Mucosa of gallbladder (tissue), 1 donor: ENCODE measurements around the gene GARIN3. TPM values are rescaled to one million over a fixed set of nuclear protein-coding genes. Genes with fewer than 3 reads are reported as not detected.
A peak's percentile ranks its signal among the peaks of the same experiment; 100 is the strongest.

ENCODE experiments used
- DNase-seq: peaks from one replicate; pipeline ENCODE4 v3.0.0-alpha.2; 2020; ENCODE audit warnings: low spot score
- total RNA-seq: library from RNA; stranded (reverse); gene quantifications from one replicate; pipeline ENCODE4 v1.2.1, GENCODE V29; 2021
- donor health status: DM: no; HTN: no; CAD: no.

GARIN3 gene
- total RNA-seq, 1 donor from 2014 or later = not detected

GRCh38 chr5:157143127-157143971 lies 22.7 kb downstream of the GARIN3 start:
- peak; percentile 45 for DNase-seq

GRCh38 chr5:157142317-157143126 lies 23.5 kb downstream of the GARIN3 start, which contains the start of gene MED7:
TSS of gene MED7 (minus strand) at chr5:157142865. CDS start at chr5:157139431, 3,434 bp downstream.
- DNase-seq = peak; percentile 97

DNA sequence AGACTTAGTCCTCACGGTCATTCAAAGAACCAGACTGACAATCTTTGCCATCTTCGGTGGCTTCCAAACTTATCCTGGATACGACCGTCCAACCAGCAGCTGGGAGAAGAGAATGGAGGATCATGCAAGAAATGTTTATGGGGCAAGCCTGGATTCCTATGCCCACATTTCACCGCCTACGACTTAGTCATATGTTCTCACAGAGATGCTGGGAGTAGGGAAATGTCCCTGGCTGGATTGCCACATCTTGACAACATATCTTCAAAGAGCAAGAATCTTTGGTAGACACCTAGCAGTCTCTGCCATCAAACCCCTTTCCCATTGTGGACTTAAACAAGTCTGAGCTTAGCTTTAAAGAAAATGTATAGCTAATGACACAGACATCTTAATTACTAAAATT lies 28.4 kb downstream of the GARIN3 start:
- DNase-seq = no peak

- no peak for DNase-seq
Observed at GRCh38 chr5:157132281-157132612, 33.8 kb downstream of the GARIN3 start.

DNA sequence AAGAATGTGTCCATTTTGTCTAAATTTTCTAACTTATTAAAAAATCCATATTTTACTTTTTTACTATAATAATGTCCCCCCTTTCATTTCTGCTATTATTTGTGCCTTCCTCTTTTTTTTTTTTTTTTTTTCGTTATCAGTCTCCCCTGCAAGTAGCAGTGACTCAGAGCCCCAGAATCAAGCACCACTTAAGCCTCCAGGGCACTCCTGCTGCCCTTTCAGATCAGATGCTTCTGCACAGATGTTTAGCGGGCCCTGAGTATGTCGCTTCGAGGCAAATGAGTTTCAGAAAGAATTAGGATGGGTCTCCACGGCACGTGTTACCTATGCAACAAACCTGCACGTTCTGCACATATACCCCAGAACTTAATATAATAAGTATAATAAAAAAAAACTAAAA lies 35.1 kb downstream of the GARIN3 start:
- DNase-seq = no peak

GRCh38 chr5:157121709-157122108 lies 44.4 kb downstream of the GARIN3 start:
- DNase-seq = no peak

DNA sequence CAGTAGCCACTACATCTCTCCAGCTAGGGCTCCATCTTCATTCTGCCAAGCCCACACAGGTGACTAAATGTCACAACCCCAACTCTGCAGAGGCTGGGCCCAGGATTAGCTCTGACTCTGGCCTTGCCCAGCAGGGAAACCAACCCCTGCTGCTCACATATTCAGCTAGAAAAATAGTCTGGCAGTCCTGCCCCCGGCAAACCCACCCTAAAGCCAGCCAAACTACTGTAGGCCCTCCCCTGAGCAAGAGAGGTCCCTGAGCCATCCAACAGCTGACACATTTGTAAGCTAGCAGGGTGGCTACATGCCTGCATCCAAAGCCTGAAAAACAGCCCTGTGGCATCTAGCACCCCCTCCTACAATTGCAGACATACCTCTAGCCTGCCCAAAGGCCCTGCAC lies 46.0 kb downstream of the GARIN3 start:
- DNase-seq = no peak

- no peak for DNase-seq
Observed at GRCh38 chr5:157116483-157116954, 49.5 kb downstream of the GARIN3 start.

DNA sequence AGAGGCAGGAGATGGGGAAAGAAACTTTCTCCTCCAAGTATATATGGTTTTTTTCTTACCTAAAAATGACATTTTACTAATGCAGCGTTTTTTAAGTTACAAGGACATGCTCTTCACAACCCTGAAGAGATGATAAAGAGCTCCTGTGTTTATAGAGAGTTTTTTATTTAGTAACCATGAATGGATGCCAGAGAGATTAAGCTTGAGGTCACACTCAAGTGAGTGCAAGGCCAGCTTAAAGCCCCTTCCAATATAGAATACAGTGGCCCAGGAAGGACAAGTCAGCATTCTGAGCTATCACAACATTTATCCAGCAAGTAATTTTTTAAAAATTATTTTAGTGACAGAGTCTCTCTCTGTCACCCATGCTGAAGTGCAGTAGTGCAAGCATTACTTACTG lies 50.6 kb downstream of the GARIN3 start:
- DNase-seq = no peak

- DNase-seq = no peak
Observed at GRCh38 chr5:157115012-157115411, 51.1 kb downstream of the GARIN3 start.

DNA sequence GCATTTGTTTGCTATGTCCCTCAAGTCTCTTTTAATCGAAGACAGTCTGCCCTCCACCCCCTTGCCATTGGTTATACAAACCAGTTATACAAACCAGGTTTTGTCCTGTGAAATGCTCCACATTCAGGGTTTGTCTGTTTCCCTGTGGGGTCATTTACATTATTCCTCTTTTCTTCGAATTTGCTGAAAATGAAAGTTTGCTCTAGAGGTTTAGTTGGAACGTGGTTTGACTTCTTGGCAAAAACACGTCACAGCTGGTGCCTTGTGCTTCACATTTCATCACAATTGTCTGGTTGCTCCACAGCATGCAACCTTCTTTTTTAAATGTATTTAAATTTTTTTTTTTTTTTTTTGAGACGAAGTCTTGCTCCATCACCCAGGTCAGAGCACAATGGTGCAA lies 53.1 kb downstream of the GARIN3 start:
- no peak for DNase-seq

Other genes with a start within 250 kb of the GARIN3 start
- gene TIMD4, start 203.0 kb downstream of the GARIN3 start, total RNA-seq = 0.29 TPM
- 0.26 TPM for gene HAVCR1, start 107.1 kb downstream of the GARIN3 start, total RNA-seq
- 9.6 TPM for gene HAVCR2, start 57.2 kb downstream of the GARIN3 start, total RNA-seq
- gene MED7, start 23.4 kb downstream of the GARIN3 start, total RNA-seq = 11.2 TPM
- gene ITK, start 14.6 kb upstream of the GARIN3 start, total RNA-seq = 6.0 TPM
- 76.4 TPM for gene CYFIP2, start 99.9 kb upstream of the GARIN3 start, total RNA-seq